A549 (cell line): Measurements from ENCODE around the gene SELENOI.

ENCODE experiments used
- BCL3 ChIP-seq: fragments of >200 bp; sonication (Bioruptor Twin); formaldehyde crosslinking; IDR thresholded peaks from 3 replicates; pipeline ENCODE4 v1.6.1; 2016
- CBX2 ChIP-seq: fragments of 200-600 bp; sonication (generic); IDR thresholded peaks from 2 replicates; pipeline ENCODE4 v1.6.1; 2016; ENCODE audit warnings: low read depth, mild to moderate bottlenecking, borderline replicate concordance
- CHD2 ChIP-seq: fragments of 150-350 bp; IDR thresholded peaks from 2 replicates; pipeline ENCODE4 v1.6.1; 2014; ENCODE audit warnings: low read length; ENCODE audit not compliant: partially characterized antibody
- CTCF ChIP-seq: fragments of >200 bp; sonication (Bioruptor Twin); formaldehyde crosslinking; IDR thresholded peaks from 3 replicates; pipeline ENCODE4 v1.5.1; 2016
- ELK1 ChIP-seq: fragments of 150-350 bp; IDR thresholded peaks from 2 replicates; pipeline ENCODE4 v1.6.1; 2014; ENCODE audit warnings: low read depth, mild to moderate bottlenecking, low read length
- EP300 ChIP-seq, 2 experiments: fragments of >200 bp; sonication (Bioruptor Twin); formaldehyde crosslinking; IDR thresholded peaks; 2 replicates in 1 of 2; 3 replicates in 1 of 2; pipeline ENCODE4 v1.6.1; 2016 to 2017
- JUN ChIP-seq, 2 experiments: fragments of >200 bp; sonication (Bioruptor Twin); formaldehyde crosslinking; IDR thresholded peaks; 2 replicates in 1 of 2; 3 replicates in 1 of 2; pipeline ENCODE4 v1.6.1; 2016 to 2017
- MYC ChIP-seq: IDR thresholded peaks from 2 replicates; pipeline ENCODE4 v1.6.1; 2012; ENCODE audit warnings: mild to moderate bottlenecking, inconsistent platforms, low read length, improper control_type of control experiment, borderline replicate concordance
- POLR2A ChIP-seq: IDR thresholded peaks from 2 replicates; pipeline ENCODE4 v1.6.1; 2012; ENCODE audit warnings: mild to moderate bottlenecking, low read length
- TP53 ChIP-seq: fragments of 250-450 bp; sonication (Bioruptor Pico); IDR thresholded peaks from 2 replicates; pipeline ENCODE4 v1.5.0; 2021; ENCODE audit warnings: mild to moderate bottlenecking, moderate library complexity
- ZSCAN20 ChIP-seq: fragments of 250-450 bp; sonication (Bioruptor Pico); IDR thresholded peaks from 2 replicates; pipeline ENCODE4 v1.8.0; 2022; ENCODE audit warnings: mild to moderate bottlenecking, moderate library complexity

- TF ChIP-seq ELK1: no peak
- no peak for TF ChIP-seq CBX2
- peak; percentile 44 for TF ChIP-seq CTCF
- no peak for TF ChIP-seq MYC
- no peak for TF ChIP-seq EP300 (IDR thresholded peaks at IDR 0.05)
- TF ChIP-seq BCL3: no peak
- no peak for TF ChIP-seq JUN (IDR thresholded peaks at IDR 0.05)
- no peak for TF ChIP-seq CHD2
- TF ChIP-seq ZSCAN20 (CRISPR knock-in tag): no peak
- no peak for TF ChIP-seq POLR2A
- TF ChIP-seq TP53 (CRISPR knock-in tag): no peak
Observed at GRCh38 chr2:26316041-26316440, 29.9 kb upstream of the SELENOI start.
